Measurements from ENCODE around the gene HOXD4.

Gene HOXD4

DNA sequence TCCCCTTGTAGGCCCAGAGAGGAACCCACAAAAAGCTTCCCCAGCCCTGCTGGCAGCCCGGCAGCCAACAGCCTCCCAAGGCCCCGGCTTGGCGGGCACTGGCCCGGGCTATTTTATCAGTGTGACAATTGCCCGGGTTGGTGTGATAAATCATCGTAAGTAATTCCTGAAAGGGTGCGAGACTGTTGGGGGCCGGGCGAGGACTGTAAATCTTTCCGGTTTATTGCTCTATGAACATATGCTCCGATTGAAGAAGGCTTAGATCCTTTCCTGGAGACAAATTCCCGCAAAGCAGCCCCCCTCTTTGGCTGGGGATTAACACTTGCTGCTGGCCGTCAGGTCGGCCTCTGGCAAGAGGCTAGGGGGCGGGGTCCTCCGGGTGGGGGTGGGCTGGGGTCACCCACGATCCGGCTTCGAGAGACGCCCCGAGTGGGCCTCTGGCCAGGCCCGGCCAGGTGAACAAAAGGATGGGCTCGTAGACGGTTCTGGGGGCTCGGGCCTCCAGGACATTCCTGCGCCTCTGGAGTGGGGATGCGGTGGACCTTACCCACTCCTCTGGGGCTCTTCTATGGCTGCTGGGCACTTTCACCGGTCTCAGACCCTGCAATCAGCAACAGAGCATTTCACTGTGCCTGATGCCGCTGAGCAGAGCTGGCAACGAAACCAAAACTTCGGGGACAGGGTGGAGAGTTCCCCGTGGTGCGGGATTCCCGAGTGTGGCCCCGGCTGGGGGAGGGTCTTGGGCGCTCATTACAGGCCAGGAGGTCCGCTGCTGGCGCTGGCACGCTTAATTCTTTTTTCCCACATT lies 7.7 kb downstream of the HOXD4 start:
- no peak for DNase-seq

DNA sequence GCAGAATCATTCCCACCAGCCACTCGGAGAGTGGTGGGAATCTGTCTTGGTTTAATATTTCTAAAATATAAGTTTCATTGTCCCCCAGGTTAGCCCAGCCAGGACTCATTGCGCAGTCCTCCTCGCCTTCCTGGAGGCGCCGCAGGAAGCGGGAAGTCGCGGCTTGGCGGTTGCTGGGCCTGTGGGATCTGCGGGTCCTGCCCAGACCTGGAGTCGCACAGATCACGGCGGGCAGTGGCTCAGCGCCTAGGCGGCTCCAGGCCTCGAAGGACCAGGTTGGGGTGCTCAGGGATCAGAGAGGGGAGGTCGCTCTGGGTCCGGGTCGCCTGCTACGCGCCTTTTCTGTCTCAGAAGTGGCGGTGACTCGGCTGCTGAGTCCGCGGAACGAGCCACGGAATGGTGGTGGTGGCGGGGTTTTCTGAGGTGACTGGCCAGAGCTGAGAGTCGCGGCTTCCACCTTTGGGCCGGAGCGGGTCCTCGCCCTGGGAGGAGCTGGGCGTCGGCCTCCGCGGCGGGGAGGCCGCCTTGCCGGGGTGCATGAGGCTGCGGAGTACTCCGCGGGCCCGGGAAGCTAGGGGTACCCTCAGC lies 8.4 kb downstream of the HOXD4 start:
- DNase-seq = no peak

DNA sequence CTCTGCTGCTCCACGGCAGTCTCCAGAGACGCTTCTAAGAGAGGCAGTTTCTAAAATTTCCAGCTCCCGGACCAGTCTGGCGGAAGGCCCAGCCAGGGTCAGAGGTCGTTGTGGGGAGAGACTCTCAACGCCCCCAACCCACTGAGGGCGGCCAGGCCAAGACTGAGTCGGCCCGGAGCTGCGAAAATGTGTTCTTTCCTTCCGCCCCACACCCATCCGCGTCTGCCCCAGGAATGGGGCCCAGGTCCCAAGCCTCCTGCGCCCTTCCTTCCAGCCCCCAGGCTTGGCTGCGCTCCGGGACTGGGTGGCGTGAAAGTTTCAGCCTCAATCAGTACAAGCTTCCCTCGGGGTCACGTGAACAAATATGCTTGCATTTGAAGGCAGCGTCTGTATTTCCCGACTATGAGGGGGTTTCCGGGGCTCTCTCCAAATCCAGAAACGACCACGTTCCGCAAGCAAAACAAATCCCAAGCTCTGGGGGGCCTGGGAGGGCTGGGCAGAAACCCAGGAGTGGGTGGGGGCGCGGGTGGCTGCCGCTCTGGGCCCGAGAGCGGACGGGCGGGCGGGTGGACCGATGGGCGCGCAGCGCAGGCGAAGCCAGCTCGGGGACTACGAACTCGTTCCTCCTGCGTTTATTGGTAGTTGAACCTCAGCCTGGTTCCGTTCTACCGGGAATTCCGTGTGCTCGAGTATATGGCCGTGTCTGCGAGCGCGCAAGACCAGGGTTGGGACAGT lies 9.1 kb downstream of the HOXD4 start:
- no peak for DNase-seq

DNA sequence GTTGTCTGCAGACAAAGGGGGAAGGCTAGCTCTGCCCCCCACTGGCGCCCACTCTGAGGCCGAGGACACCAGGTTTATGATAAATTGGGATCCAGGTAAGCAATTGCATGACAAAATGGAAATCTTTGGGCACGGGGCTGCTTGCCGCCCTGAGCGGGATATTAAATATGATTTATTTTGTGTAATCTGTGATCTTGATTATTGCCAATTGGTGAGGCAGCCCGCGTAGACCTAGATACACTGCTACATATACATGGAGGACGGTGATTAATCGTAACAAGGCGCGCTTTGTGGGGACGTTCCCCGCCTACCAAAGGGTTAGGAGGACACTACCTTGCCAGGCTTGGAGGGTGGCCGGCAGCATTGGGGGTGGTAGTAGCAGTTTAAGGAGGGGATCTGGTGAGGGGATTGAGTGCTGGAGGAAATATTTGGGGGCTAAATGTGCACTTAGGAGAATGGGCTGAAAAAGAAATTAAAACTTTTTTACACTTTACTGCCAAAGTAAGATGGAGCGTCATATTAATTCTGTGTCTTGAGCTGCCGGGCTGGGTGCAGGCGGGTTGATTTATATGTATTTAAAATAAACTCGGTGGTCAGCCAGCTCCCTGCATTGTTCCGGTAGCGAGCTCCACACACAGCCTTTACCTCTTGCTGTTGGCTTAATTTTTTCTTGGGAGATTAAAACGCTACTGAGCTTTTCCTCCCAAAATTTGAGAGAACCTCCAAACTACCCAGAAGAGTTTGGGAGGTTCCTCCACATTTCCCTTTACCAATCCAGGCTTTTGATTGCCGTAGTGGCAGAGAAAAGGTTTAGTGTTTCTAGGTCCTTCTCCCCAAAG lies 9.9 kb downstream of the HOXD4 start:
- no peak for DNase-seq

DNA sequence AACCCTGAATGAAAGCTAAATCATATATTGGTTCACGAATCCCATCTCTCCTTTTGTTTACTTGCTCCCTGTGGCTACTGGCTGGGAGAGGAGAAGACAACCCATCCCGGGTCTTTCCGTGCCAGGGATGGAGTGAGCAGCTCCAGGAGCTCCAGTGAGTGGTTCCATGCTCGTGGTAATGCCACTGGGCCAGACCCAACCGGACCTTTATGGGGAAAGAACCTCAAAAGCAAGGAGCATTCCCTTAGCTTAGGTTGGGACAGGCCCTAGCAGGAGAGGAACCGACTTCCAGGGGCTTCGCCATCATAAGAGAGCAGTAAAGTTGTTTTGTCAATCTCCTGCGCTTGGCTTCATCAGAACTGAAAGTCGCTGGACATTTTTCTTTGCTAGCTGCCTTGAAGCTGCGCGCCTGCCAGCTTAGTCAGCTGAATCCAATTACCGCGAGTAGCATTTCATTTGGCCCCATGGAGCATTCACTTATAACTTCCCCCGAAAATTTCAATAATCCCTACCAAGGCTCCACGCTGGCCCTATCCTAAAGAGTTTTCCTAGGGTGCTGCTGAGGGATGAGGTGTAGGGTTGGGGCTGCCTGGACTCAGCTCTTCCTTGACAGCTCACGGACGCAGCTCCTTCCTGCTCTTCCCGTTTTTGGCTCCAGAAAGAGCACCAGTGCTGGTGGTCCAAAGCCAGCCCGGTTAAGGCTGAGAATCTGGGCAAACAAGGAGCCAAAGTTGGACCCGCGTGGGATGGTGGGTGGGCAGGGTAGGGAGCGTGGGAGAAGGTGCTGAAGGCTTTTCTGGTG lies 10.7 kb downstream of the HOXD4 start:
- no peak for DNase-seq

DNA sequence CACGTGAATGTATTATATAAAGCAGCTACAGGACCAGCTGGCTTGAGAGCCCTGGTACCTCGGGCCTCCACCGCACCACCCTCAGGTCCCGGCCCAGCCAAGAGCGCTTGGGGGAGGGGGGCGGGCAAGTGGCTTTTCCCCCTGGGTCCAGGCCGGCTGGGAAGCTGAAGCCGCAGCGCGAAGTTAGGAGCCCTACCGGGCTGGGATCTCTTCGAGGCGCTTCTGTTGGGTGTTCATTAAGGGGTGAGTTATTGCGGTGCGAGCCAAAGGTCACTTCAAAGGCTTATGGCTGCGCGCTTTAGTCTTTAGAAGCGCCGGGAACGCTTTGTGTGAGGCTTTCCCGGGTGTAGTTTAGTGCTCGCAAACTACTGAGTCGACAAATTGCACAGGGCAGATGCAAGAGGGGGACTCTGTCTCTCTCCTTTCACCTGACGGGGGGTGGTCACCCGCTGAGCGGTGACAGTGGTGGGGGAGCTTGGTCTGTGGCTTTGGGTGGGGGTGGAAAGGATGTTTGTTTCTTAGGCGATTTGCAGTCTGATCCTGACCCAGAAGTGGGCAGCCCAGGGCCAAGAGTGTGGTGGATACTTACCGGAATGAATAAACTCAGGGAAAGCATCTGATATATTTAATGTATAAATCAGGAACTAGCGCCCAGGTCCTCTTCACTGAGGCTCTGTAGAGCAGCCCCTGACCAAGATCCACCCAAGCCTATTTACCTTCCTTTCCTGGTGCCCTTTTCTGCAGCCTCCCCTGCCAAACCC lies 11.7 kb downstream of the HOXD4 start:
- no peak for DNase-seq

DNA sequence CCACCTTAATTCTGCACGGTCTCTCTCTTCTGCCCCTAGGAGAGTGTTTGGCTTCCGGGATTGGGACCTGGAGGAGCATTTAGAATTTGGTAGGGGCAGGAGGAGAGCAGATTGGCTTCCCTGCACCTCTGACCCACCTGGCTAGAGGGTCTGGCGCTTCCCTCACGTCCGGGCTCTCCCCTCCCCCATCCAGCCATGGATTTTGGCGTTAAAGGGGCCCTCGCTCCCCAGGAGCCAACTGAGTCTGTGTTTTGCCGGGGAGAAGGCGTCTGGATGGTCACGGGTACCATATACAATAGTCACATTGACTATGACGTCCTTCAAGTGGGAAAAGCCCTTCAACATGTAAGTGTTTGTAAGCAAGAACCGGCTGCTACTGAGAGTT lies 12.3 kb downstream of the HOXD4 start:
- no peak for DNase-seq

DNA sequence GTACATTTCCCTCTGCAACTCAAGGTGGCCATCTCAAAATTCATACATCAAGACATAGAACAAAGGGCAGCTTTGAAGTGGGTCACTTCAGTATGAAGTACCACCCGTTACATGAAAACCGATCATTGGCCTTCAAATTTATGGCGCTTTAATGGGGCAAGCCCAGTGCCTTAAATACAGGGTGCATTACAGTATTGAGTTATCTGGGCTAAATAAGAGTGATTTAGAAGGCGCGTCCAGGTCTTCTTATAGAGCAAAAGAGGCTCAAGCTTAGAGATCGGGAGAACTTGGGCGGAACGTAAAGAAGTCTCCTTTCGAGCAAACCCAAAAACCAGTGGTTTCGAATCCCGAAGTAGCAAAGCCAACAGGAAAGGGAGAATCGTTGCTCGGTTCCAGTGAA lies 12.9 kb downstream of the HOXD4 start:
- no peak for DNase-seq

DNA sequence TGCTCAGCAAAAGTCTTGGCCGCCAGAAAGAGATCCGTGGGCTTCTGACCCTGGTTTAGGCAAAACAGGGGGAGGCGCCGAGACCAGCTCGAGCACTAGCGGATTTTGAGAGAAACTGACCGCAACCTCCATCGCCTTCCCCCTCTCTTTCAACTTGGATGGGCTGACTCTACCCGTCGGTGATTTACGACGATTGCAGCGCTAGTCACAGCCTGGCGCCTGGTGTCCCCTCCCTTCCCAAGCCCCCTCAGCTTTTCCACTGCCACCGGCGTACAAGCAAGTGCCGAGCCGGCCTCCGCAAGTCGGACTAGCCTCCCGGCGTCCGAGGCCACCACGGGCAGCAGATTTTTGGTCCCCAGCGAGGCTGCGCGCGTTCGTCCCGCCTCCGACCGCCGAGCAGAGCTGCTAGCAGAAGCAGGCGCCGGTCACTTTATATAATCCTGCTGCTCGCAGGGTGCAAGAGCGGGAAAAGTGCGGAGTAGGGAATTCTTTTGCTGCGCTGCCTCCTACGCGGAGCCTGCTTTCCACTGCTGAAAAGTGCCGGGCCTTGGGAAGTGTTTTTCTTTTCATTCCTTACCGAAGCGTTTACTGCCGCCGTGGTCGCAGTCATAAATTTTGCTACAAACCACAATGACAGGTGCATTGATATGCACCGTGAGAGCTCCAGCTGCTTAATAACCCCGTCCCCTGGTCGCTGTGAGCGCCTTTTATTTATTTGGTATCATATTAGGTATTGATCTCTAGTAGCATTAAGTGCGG lies 13.4 kb downstream of the HOXD4 start:
- no peak for DNase-seq

DNA sequence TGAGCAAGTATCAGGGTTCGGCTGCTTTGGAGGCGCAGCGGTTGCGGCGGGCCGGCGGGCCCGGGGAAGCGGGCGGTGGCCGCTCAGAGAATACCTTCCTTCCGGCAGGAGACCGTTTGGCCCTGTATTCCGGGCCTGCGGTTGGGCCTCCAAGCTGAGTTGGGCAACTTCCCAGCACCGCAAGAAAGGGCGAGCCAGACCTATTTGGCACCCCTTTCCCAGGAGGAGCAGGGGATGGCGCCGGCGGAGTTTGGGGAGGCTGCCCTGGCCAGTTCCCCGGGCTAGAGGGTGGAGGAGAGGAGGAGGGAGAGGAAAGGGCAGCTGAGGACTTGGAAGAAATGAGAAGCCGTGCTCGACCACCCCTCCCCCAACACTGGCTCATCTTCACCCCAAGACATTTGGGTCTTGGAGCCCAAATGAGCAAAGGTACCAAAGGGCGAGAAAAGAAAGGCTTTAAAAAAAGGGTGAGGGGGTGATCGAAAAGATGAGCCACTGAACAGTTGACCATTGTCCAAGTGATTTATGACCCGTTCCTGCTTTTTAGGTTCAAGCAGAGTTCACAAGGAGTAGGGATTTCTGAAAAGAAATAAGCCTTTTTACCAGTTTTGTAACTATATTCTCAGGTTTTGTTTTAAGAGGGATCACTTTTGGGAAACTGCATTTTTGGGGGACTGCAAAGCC lies 14.2 kb downstream of the HOXD4 start:
- no peak for DNase-seq

DNA sequence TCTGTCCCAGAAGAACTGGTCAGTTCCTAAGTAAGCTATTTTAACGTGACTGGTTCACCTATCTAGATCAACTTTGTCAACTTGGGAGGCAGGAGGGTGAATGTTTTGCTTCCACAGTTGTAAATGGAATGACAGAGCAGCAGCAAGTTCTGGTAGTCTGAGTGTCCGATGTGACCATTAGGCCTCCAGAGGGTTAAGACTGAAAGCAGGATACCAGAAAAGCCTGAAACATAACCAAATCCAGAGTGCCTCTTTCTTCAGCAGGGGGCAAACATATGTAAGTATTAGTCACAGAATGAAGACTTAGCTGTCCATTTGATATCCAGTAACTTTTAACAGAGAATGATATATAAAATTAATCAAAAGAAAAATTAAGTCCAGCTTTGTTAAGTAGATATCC lies 14.9 kb downstream of the HOXD4 start:
- no peak for DNase-seq

DNA sequence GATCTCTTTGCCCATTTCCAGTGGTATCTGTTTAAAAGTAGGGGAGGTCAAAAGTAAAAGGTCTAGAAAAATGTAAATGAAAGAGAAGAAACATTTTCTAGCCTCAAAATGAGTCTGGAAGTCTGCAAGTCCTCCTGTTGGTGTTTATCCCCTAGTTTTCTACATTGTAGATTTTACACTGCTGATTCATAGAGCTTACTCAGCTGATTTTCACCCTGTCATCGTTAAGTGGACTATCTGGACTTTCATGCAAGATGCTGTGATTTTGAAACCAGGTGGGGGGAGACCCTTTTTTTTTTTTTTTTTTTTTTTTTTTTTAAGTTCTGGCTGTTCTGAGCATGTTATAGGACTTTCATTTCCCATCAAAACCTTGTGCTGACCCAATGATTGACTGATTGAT lies 16.0 kb downstream of the HOXD4 start:
- DNase-seq = no peak

DNA sequence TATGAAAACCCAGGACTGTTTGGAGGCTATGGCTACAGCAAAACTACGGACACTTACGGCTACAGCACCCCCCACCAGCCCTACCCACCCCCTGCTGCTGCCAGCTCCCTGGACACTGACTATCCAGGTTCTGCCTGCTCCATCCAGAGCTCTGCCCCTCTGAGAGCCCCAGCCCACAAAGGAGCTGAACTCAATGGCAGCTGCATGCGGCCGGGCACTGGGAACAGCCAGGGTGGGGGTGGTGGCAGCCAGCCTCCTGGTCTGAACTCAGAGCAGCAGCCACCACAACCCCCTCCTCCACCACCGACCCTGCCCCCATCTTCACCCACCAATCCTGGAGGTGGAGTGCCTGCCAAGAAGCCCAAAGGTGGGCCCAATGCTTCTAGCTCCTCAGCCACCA lies 17.8 kb downstream of the HOXD4 start:
- DNase-seq = no peak

DNA sequence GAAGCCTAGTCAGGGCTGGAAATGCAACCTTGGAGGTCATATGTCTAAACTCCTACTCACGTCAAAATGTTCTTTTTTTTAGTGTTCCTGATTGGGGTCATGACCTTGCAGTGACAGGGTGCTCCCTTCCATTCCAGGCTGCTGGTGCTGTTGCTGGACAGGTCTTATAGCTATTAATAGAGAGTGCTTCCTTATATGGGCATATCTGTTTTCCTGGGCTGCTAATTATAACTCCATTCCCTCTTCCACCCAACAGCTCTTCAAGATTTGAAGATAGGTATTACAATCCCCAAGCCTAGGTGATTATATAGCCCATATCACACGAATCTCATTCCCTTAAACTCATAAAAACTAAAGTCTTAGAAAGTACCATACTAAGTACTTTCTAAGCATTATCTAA lies 18.4 kb downstream of the HOXD4 start:
- DNase-seq = no peak

DNA sequence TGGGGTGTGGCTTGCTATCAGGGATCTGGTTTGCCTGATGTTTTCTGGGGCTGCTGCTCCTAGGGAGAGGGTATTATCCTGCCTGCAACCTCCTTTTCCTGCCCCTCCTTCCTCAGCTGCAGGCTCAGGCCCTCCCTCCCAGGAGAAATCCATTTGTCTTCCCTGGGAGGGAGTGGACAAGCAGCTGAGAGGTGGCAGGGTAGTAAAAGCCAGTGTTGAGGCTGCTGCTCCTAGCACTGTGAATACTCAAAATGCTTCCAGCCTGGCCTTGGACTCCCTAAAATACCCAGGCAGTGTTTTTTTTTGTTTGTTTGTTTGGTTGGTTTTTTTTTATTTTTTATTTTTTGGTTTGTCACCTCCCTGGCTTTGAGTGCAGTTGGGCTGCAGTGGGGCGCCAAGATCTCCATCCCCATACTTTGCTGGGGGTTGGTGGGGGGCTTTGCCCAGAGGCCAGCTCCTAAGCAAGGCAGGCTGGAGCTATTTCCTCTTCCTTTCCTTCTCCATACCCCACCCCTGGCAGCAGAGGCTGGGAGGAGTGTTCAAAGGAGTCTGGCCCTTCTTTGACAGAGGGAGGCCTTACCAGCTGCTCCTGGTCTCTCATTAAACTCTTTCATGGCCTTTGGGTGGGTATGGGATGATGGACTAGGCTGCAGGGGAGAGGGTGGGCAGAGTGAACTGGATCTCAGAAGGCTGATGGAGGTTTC lies 19.4 kb downstream of the HOXD4 start:
- DNase-seq = no peak

DNA sequence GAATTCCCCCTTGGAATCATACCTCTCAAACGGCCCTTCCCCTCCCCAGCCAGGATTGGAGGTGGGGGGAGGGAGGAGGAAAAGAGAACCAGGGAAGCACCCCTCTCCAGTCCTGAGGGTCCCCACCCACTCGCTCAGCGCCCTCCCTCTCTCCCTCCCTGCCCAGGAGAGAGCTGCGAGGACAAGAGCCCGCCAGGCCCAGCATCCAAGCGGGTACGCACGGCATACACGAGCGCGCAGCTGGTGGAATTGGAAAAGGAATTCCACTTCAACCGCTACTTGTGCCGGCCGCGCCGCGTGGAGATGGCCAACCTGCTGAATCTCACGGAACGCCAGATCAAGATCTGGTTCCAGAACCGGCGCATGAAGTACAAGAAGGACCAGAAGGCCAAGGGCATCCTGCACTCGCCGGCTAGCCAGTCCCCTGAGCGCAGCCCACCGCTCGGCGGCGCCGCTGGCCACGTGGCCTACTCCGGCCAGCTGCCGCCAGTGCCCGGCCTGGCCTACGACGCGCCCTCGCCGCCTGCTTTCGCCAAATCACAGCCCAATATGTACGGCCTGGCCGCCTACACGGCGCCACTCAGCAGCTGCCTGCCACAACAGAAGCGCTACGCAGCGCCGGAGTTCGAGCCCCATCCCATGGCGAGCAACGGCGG lies 20.1 kb downstream of the HOXD4 start:
- DNase-seq = no peak

DNA sequence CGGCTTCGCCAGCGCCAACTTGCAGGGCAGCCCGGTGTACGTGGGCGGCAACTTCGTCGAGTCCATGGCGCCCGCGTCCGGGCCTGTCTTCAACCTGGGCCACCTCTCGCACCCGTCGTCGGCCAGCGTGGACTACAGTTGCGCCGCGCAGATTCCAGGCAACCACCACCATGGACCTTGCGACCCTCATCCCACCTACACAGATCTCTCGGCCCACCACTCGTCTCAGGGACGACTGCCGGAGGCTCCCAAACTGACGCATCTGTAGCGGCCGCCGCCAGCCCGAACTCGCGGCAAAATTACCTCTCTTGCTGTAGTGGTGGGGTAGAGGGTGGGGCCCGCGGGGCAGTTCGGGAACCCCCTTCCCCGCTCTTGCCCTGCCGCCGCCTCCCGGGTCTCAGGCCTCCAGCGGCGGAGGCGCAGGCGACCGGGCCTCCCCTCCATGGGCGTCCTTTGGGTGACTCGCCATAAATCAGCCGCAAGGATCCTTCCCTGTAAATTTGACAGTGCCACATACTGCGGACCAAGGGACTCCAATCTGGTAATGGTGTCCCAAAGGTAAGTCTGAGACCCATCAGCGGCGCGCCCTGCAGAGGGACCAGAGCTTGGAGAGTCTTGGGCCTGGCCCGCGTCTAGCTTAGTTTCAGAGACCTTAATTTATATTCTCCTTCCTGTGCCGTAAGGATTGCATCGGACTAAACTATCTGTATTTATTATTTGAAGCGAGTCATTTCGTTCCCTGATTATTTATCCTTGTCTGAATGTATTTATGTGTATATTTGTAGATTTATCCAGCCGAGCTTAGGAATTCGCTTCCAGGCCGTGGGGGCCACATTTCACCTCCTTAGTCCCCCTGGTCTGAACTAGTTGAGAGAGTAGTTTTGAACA lies 20.9 kb downstream of the HOXD4 start:
- DNase-seq = no peak
